IMR-90 (cell line): ENCODE measurements around the gene ULK1. TPM values are rescaled to one million over a fixed set of nuclear protein-coding genes. Genes with fewer than 3 reads are reported as not detected.

ENCODE experiments used
- ATAC-seq: fragments of 200-7000 bp; cut with Tn5 transposase; 2 replicates; pipeline ENCODE4 v1.9.1; 2020; ENCODE audit warnings: low read depth, mild to moderate bottlenecking, moderate library complexity
- BruUV-seq: library from RNA; stranded (reverse); fragments of 400-500 nt; replicated peaks from 2 replicates; lab custom pipeline; 2021; lab: Mats Ljungman, UMichigan
- CTCF ChIA-PET: fragments of 300-600 bp; formaldehyde crosslinking; extraction: SDS; loops from one replicate; lab custom pipeline; 2021; ENCODE audit warnings: antibody characterized with exemption; lab: Yijun Ruan, JAX
- POLR2A ChIA-PET: fragments of 300-600 bp; sonication (Branson Sonifier 250); formaldehyde crosslinking; loops from one replicate; lab custom pipeline; 2022; ENCODE audit warnings: antibody characterized with exemption; ENCODE audit not compliant: unreplicated experiment; lab: Charles Lee
- DNase-seq: peaks from one replicate; pipeline ENCODE4 v3.0.0; 2013
- H2AFZ ChIP-seq: replicated peaks from 2 replicates; pipeline ENCODE3; 2013; ENCODE audit warnings: low read length, mild to moderate bottlenecking; ENCODE audit not compliant: poor library complexity
- H2AK5ac ChIP-seq: 2 replicates; pipeline ENCODE4 v1.6.1; 2013; ENCODE audit warnings: low read depth, low read length, inconsistent platforms
- H2AK9ac ChIP-seq: replicated peaks from 2 replicates; pipeline ENCODE3; 2013; ENCODE audit warnings: mild to moderate bottlenecking, low read depth, low read length, moderate library complexity; ENCODE audit not compliant: poor library complexity
- H2BK120ac ChIP-seq: 2 replicates; pipeline ENCODE4 v1.6.1; 2013; ENCODE audit warnings: low read depth, low read length, inconsistent platforms
- H2BK15ac ChIP-seq: 3 replicates; pipeline ENCODE4 v1.6.1; 2013; ENCODE audit warnings: low read depth, low read length, inconsistent platforms
- H2BK20ac ChIP-seq: 2 replicates; pipeline ENCODE4 v1.6.1; 2013; ENCODE audit warnings: low read depth, mild to moderate bottlenecking, inconsistent platforms, low read length, moderate library complexity
- H2BK5ac ChIP-seq: 2 replicates; pipeline ENCODE4 v1.6.1; 2013; ENCODE audit warnings: mild to moderate bottlenecking, low read depth, low read length, inconsistent platforms; ENCODE audit not compliant: poor library complexity, severe bottlenecking
- H3K14ac ChIP-seq: replicated peaks from 2 replicates; pipeline ENCODE4 v1.6.1; 2013; ENCODE audit warnings: low read depth, low read length, inconsistent platforms
- H3K18ac ChIP-seq: 2 replicates; pipeline ENCODE4 v1.6.1; 2013; ENCODE audit warnings: low read depth, low read length, control low read depth
- H3K23ac ChIP-seq: 2 replicates; pipeline ENCODE4 v1.6.1; 2013; ENCODE audit warnings: low read depth, low read length, inconsistent platforms
- H3K27ac ChIP-seq: 2 replicates; pipeline ENCODE4 v1.5.1; 2013; ENCODE audit warnings: mild to moderate bottlenecking, control low read depth, low read length; ENCODE audit not compliant: insufficient read depth
- H3K27me3 ChIP-seq: 2 replicates; pipeline ENCODE4 v1.6.1; 2013; ENCODE audit warnings: low read length; ENCODE audit not compliant: control insufficient read depth, insufficient read depth
- H3K36me3 ChIP-seq: 2 replicates; pipeline ENCODE4 v1.6.1; 2013; ENCODE audit warnings: low read length, mixed read lengths; ENCODE audit not compliant: control insufficient read depth, insufficient read depth
- H3K4ac ChIP-seq: 2 replicates; pipeline ENCODE4 v1.6.1; 2013; ENCODE audit warnings: low read depth, low read length, inconsistent platforms
- H3K4me1 ChIP-seq: 2 replicates; pipeline ENCODE4 v1.6.1; 2013; ENCODE audit warnings: low read length, mixed read lengths; ENCODE audit not compliant: control insufficient read depth, insufficient read depth
- H3K4me2 ChIP-seq: 2 replicates; pipeline ENCODE4 v1.6.1; 2013; ENCODE audit warnings: low read depth, mild to moderate bottlenecking, control low read depth, low read length, moderate library complexity
- H3K4me3 ChIP-seq: 2 replicates; pipeline ENCODE4 v1.5.1; 2013; ENCODE audit warnings: low read depth, mild to moderate bottlenecking, control low read depth, low read length, moderate library complexity; ENCODE audit not compliant: insufficient read depth
- H3K56ac ChIP-seq: 2 replicates; pipeline ENCODE4 v1.6.1; 2013; ENCODE audit warnings: low read length, inconsistent platforms; ENCODE audit not compliant: insufficient read depth; ENCODE audit errors: extremely low read depth
- H3K79me1 ChIP-seq, 2 experiments: 2 replicates each; pipeline ENCODE4 v1.6.1; 2013; ENCODE audit warnings: low read length in 2 of 2, inconsistent platforms in 1 of 2, low read depth in 1 of 2
- H3K9ac ChIP-seq: 2 replicates; pipeline ENCODE4 v1.6.1; 2013; ENCODE audit warnings: low read depth, low read length, control low read depth
- H3K9me1 ChIP-seq: 2 replicates; pipeline ENCODE4 v1.6.1; 2013; ENCODE audit warnings: low read length, inconsistent platforms; ENCODE audit not compliant: insufficient read depth
- H3K9me3 ChIP-seq: 2 replicates; pipeline ENCODE4 v1.6.1; 2013; ENCODE audit warnings: low read length; ENCODE audit not compliant: control insufficient read depth, insufficient read depth
- H4K20me1 ChIP-seq: 2 replicates; pipeline ENCODE4 v1.6.1; 2013; ENCODE audit warnings: low read length, inconsistent platforms; ENCODE audit not compliant: insufficient read depth
- H4K5ac ChIP-seq: 2 replicates; pipeline ENCODE4 v1.6.1; 2013; ENCODE audit warnings: mild to moderate bottlenecking, low read depth, low read length, control low read depth
- H4K8ac ChIP-seq, 2 experiments: 2 replicates each; pipeline ENCODE4 v1.6.1; 2013; ENCODE audit warnings: low read depth in 2 of 2, low read length in 2 of 2, control low read depth in 1 of 2, inconsistent platforms in 1 of 2
- H4K91ac ChIP-seq: 2 replicates; pipeline ENCODE4 v1.6.1; 2013; ENCODE audit warnings: low read depth, low read length, inconsistent platforms; ENCODE audit not compliant: insufficient read depth
- BHLHE40 ChIP-seq: fragments of 150-350 bp; IDR thresholded peaks from 2 replicates; pipeline ENCODE4 v1.6.1; 2016; ENCODE audit warnings: mild to moderate bottlenecking, low read depth, low read length
- CEBPB ChIP-seq: IDR thresholded peaks from 2 replicates; pipeline ENCODE4 v1.6.1; 2012; ENCODE audit warnings: low read depth, low read length, improper control_type of control experiment
- CHD1 ChIP-seq: IDR thresholded peaks from 2 replicates; pipeline ENCODE4 v1.6.1; 2012; ENCODE audit warnings: low read depth, low read length, improper control_type of control experiment
- FOS ChIP-seq: fragments of 150-350 bp; IDR thresholded peaks from 2 replicates; pipeline ENCODE4 v1.6.1; 2016; ENCODE audit warnings: low read depth, low read length
- MAFK ChIP-seq: IDR thresholded peaks from 2 replicates; pipeline ENCODE4 v1.6.1; 2012; ENCODE audit warnings: low read depth, low read length, improper control_type of control experiment
- MAZ ChIP-seq: IDR thresholded peaks from 2 replicates; pipeline ENCODE4 v1.6.1; 2012; ENCODE audit warnings: low read depth, mild to moderate bottlenecking, low read length, improper control_type of control experiment, moderate library complexity, borderline replicate concordance
- MXI1 ChIP-seq: IDR thresholded peaks from 2 replicates; pipeline ENCODE4 v1.6.1; 2012; ENCODE audit warnings: low read depth, mild to moderate bottlenecking, low read length, moderate library complexity, borderline replicate concordance
- NFE2L2 ChIP-seq: fragments of 150-350 bp; IDR thresholded peaks from 2 replicates; pipeline ENCODE4 v1.6.1; 2016; ENCODE audit warnings: low read depth, mild to moderate bottlenecking, low read length
- RAD21 ChIP-seq: IDR thresholded peaks from 2 replicates; pipeline ENCODE4 v1.6.1; 2012; ENCODE audit warnings: low read length, improper control_type of control experiment
- RCOR1 ChIP-seq: IDR thresholded peaks from 2 replicates; pipeline ENCODE4 v1.6.1; 2012; ENCODE audit warnings: mild to moderate bottlenecking, low read length, improper control_type of control experiment; ENCODE audit not compliant: insufficient replicate concordance
- RFX5 ChIP-seq: IDR thresholded peaks from 2 replicates; pipeline ENCODE4 v1.8.0; 2012; ENCODE audit warnings: low read depth, mild to moderate bottlenecking, low read length, moderate library complexity
- SMC3 ChIP-seq: fragments of 150-350 bp; IDR thresholded peaks from 2 replicates; pipeline ENCODE4 v1.6.1; 2016; ENCODE audit warnings: low read depth, mild to moderate bottlenecking, antibody characterized with exemption, low read length, moderate library complexity
- WGBS, 2 experiments: methylation state at CpG; one replicate each; pipeline versions ENCODE4 v1.1.5 to v1.1.7; 2013; ENCODE audit warnings: missing lambda C conversion rate in 2 of 2; ENCODE audit not compliant: insufficient read length in 1 of 2; ENCODE audit errors: extremely low coverage in 2 of 2; 5-methylcytosine and 5-hydroxymethylcytosine counted together
- dilution Hi-C: fragments of 300-500 bp; cut with HindIII; formaldehyde crosslinking; loops from one replicate; pipeline ENCODE4 v1.14.3; 2018; ENCODE audit warnings: low sequenced_read_pairs; ENCODE audit not compliant: unreplicated experiment
- in situ Hi-C: fragments of 300-500 bp; cut with MboI; formaldehyde crosslinking; loops from 3 replicates; pipeline ENCODE4 v1.14.3; 2019; ENCODE audit warnings: low sequenced_read_pairs, inconsistent platforms, mixed read lengths
- intact Hi-C: fragments of 100-400 bp; cut with micrococcal nuclease; formaldehyde crosslinking; loops from 2 replicates; pipeline ENCODE4 v1.10.0; 2022
- polyA plus RNA-seq, 3 experiments: library from polyadenylated mRNA; depleted of rRNA; stranded (reverse); fragments of >200 nt; gene quantifications; 2 replicates each; pipeline ENCODE4 v1.2.3, GENCODE V29; 2012; ENCODE audit warnings: low replicate concordance in 1 of 3
- total RNA-seq: library from RNA; depleted of rRNA; stranded (reverse); fragments of >200 nt; gene quantifications from 2 replicates; pipeline ENCODE4 v1.2.3, GENCODE V29; 2012
- TF ChIP-seq, protein P1 (sequence below): fragments of 150-350 bp; IDR thresholded peaks from 2 replicates; pipeline ENCODE4 v1.6.1; 2016; ENCODE audit warnings: low read depth, mild to moderate bottlenecking, low read length, moderate library complexity, borderline replicate concordance
- TF ChIP-seq, protein P2 (sequence below): conservative IDR thresholded peaks from 2 replicates; pipeline ENCODE4 v1.5.1; 2012; ENCODE audit warnings: mild to moderate bottlenecking, low read depth, low read length, improper control_type of control experiment

ULK1 gene
- total and polyA plus RNA-seq, 2 of the 4 experiments (the other 2 are of a cell fraction) = 1.8 to 19.2 TPM

DNA sequence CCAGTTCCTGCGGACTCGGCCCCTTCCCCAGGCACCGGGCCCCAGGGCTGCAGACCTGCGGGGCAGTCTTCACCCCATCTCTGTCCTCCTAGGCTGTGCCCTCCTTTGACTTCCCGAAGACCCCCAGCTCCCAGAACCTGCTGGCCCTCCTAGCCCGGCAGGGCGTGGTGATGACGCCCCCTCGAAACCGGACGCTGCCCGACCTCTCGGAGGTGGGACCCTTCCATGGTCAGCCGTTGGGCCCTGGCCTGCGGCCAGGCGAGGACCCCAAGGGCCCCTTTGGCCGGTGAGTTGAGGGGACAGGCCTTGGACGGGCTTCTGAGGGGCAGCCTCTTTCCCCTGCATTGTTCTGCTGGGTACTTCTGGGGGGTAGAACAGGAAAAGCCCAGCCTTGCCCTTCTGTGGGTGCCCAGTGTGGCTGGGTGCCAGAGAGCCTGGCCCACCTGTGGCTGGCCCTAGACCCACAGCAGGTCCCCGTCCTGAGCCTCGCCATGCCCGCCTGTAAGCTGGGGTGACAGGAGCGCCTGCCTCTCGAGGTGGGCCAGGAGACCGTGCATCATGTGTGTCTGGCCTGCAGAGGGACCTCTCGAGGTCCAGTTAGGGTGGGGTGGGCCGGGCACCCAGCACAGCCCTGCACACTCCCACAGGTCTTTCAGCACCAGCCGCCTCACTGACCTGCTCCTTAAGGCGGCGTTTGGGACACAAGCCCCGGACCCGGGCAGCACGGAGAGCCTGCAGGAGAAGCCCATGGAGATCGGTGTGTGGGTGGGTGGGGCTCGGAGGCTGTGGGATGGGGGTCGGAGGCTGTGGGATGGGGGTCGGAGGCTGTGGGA, 22.1 kb downstream of the ULK1 start:
- no peak overlapping the region for H3K18ac ChIP-seq
- ATAC-seq = no peak
- BruUV-seq = no TSS peak
- H3K14ac ChIP-seq = no peak overlapping the region
- no peak overlapping the region for H3K4me3 ChIP-seq
- H4K20me1 ChIP-seq = peaks cover 7% of the 10 kb centered on the region; the same call in 1 of the 2 replicates
- H4K8ac ChIP-seq = no peak overlapping the region
- no peak overlapping the region for H2BK15ac ChIP-seq
- H2AK9ac ChIP-seq = no peak overlapping the region
- no peak overlapping the region for H4K5ac ChIP-seq
- POLR2A ChIA-PET = no interaction called here
- no peak overlapping the region for H3K4ac ChIP-seq
- H3K4me2 ChIP-seq = no peak overlapping the region
- H3K27me3 ChIP-seq = no peaks in the 10 kb centered on the region
- H3K9ac ChIP-seq = no peak overlapping the region
- dilution Hi-C loops = no loop called here
- no peaks in the 10 kb centered on the region for H3K9me1 ChIP-seq
- H3K4me1 ChIP-seq = peaks cover 9% of the 10 kb centered on the region
- peaks cover 72% of the 10 kb centered on the region for H3K36me3 ChIP-seq
- CTCF ChIA-PET = no interaction called here
- in situ Hi-C loops = no loop called here
- no peak overlapping the region for H2BK20ac ChIP-seq
- DNase-seq = no peak
- no peak overlapping the region for H3K23ac ChIP-seq
- no peak overlapping the region for H3K56ac ChIP-seq
- no peak overlapping the region for H2AK5ac ChIP-seq
- WGBS, 2 experiments = 93% methylated on average over 13 of the region's 36 CpGs; no CpG with 5 or more reads in 1 of the 2 experiments
- H4K91ac ChIP-seq = no peak overlapping the region
- H3K27ac ChIP-seq = no peak overlapping the region
- intact Hi-C loops = no loop called here
- no peak overlapping the region for H2AFZ ChIP-seq
- no peak overlapping the region for H2BK120ac ChIP-seq
- 0 out of 4 replicates have a peak, but pooled peaks cover 0 to 10% of the 10 kb centered on the region in 2 experiments for H3K79me1 ChIP-seq
- no peak overlapping the region for H2BK5ac ChIP-seq
- H3K9me3 ChIP-seq = no peaks in the 10 kb centered on the region
- TF ChIP-seq NFE2L2 (no peak), RCOR1 (no peak), SMC3 (no peak), RFX5 (no peak), MAFK (no peak), RAD21 (no peak), BHLHE40 (no peak), MAZ (no peak), FOS (no peak), MXI1 (no peak), CEBPB (no peak), CHD1 (no peak)
- TF ChIP-seq, protein P1, sequence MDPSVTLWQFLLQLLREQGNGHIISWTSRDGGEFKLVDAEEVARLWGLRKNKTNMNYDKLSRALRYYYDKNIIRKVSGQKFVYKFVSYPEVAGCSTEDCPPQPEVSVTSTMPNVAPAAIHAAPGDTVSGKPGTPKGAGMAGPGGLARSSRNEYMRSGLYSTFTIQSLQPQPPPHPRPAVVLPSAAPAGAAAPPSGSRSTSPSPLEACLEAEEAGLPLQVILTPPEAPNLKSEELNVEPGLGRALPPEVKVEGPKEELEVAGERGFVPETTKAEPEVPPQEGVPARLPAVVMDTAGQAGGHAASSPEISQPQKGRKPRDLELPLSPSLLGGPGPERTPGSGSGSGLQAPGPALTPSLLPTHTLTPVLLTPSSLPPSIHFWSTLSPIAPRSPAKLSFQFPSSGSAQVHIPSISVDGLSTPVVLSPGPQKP = no peak
- TF ChIP-seq, protein P2, sequence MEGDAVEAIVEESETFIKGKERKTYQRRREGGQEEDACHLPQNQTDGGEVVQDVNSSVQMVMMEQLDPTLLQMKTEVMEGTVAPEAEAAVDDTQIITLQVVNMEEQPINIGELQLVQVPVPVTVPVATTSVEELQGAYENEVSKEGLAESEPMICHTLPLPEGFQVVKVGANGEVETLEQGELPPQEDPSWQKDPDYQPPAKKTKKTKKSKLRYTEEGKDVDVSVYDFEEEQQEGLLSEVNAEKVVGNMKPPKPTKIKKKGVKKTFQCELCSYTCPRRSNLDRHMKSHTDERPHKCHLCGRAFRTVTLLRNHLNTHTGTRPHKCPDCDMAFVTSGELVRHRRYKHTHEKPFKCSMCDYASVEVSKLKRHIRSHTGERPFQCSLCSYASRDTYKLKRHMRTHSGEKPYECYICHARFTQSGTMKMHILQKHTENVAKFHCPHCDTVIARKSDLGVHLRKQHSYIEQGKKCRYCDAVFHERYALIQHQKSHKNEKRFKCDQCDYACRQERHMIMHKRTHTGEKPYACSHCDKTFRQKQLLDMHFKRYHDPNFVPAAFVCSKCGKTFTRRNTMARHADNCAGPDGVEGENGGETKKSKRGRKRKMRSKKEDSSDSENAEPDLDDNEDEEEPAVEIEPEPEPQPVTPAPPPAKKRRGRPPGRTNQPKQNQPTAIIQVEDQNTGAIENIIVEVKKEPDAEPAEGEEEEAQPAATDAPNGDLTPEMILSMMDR = no peak
